ENCODE results near the gene AKAP13. TPM values are rescaled to one million over a fixed set of nuclear protein-coding genes. Genes with fewer than 3 reads are reported as not detected.

Gene AKAP13
- polyA plus RNA-seq, 3 donors, result 47.9 to 99.7 (median 92.6) TPM

DNA sequence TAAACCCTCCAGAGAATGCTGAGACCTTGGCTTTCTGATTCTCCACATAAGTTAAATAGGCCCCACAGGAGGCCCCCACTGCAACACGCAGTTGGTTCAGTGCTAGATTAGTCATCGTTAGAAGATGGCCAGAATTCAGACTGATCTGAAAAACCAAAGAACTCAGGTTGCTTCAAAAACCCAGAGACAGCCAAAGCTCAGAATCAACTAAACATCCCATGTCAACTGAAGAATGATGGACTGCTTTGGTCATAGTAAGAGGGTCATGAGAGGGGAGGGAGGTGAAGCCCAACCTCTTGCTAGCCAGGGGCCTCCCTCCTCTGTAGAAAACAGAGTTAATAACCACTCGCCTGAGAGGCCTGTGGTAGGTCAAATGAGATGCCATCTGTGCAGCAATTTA is 93.1 kb downstream of the AKAP13 start:
- Histone ChIP-seq H3K27ac (ENCODE audit: low read depth in 1 of 2, low read length in 2 of 2) (no peak overlapping the region), H3K79me2 (ENCODE audit: insufficient read depth, low read length) (peaks cover 19% of the 10 kb centered on the region), H3K4me2 (replicated peaks; ENCODE audit: extremely low read depth, low read length, poor library complexity, severe bottlenecking) (no peak overlapping the region), H3K4me1 (ENCODE audit: control insufficient read depth in 1 of 2, insufficient read depth in 2 of 2, low read length in 2 of 2) (peaks cover 11% of the 10 kb centered on the region in 2 donors), H3K4me3 (replicated peaks in 1 of 3; ENCODE audit: low read depth in 2 of 3, low read length in 3 of 3) (no peak overlapping the region), H4K20me1 (ENCODE audit: insufficient read depth, low read length) (peaks cover 5% of the 10 kb centered on the region), H2AFZ (ENCODE audit: insufficient read depth, low read depth, low read length, poor library complexity, severe bottlenecking) (no peak overlapping the region), H3K27me3 (ENCODE audit: control insufficient read depth in 2 of 2, insufficient read depth in 2 of 2, low read length in 2 of 2) (no peaks in the 10 kb centered on the region), H3K9ac (ENCODE audit: insufficient read depth, low read length, poor library complexity, severe bottlenecking) (no peak overlapping the region), H3K9me3 (replicated peaks in 1 of 2; ENCODE audit: control insufficient read depth in 1 of 2, insufficient read depth in 1 of 2, low read length in 2 of 2) (no peaks in the 10 kb centered on the region), H3K36me3 (replicated peaks in 1 of 2; ENCODE audit: control insufficient read depth in 1 of 2, insufficient read depth in 2 of 2, low read length in 2 of 2) (no peaks in the 10 kb centered on the region)
- Mint-ChIP-seq H3K9me3 (no peaks in the 10 kb centered on the region), H3K4me3 (no peak overlapping the region), H3K27me3 (ENCODE audit: low read depth in 3 of 3) (peaks cover 0 to 2% (median 2%) of the 10 kb centered on the region in 3 donors), H3K4me1 (peaks cover 23% of the 10 kb centered on the region), H3K27ac (no peak overlapping the region), H3K36me3 (peaks cover 0 to 2% of the 10 kb centered on the region in 2 donors)
- TF ChIP-seq, protein P1, sequence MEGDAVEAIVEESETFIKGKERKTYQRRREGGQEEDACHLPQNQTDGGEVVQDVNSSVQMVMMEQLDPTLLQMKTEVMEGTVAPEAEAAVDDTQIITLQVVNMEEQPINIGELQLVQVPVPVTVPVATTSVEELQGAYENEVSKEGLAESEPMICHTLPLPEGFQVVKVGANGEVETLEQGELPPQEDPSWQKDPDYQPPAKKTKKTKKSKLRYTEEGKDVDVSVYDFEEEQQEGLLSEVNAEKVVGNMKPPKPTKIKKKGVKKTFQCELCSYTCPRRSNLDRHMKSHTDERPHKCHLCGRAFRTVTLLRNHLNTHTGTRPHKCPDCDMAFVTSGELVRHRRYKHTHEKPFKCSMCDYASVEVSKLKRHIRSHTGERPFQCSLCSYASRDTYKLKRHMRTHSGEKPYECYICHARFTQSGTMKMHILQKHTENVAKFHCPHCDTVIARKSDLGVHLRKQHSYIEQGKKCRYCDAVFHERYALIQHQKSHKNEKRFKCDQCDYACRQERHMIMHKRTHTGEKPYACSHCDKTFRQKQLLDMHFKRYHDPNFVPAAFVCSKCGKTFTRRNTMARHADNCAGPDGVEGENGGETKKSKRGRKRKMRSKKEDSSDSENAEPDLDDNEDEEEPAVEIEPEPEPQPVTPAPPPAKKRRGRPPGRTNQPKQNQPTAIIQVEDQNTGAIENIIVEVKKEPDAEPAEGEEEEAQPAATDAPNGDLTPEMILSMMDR (IDR thresholded peaks at IDR 0.05), result no peak
- intact Hi-C loops (cut with micrococcal nuclease), result loop anchor here in 1 of 2 donors (10.0 kb wide), 1 partner anchor 49 kb away; no protein-coding TSS in a partner anchor
- WGBS (ENCODE audit: insufficient coverage), result 57% methylated on average over 1 of the region's 3 CpGs
- DNase-seq, result no peak

DNA sequence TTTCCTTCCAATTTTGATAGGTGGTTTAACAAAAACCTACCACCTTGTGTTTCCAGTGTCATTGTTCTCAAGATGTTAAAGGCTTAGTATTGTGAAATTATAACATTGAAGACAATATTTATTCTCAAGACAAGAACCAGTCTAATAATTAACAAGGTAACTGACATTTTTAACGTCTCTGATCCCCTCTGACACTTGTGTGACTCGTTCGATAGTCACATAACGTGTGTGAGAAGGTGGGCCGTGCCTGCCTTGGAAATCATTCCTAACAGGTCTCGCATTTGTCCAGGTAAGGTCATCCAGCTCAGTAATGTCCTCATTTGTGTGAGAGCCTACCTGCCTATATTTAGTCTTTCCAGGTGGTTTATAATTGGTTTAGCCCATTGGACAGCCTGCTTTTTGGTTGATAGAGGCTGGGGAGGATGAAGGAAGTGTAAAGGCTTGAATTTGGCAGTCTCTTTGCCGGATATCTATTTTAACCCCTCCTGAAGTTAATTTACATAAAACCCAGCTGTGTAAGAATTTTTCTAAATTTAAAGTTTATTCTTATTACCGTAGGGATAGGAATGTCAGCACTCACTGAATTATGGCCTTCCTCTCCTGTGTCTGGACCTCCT is 94.4 kb downstream of the AKAP13 start:
- no peak overlapping the region for H3K4me2 ChIP-seq (replicated peaks; ENCODE audit: extremely low read depth, low read length, poor library complexity, severe bottlenecking)
- peaks cover 11% of the 10 kb centered on the region in 2 donors for H3K4me1 ChIP-seq (ENCODE audit: control insufficient read depth in 1 of 2, insufficient read depth in 2 of 2, low read length in 2 of 2)
- no peak overlapping the region for H3K27ac ChIP-seq (ENCODE audit: low read depth in 1 of 2, low read length in 2 of 2)
- 79% methylated on average over 6 of the region's 8 CpGs for WGBS (ENCODE audit: insufficient coverage)
- H3K9me3 ChIP-seq (replicated peaks in 1 of 2; ENCODE audit: control insufficient read depth in 1 of 2, insufficient read depth in 1 of 2, low read length in 2 of 2), result no peaks in the 10 kb centered on the region
- intact Hi-C loops (cut with micrococcal nuclease), result loop anchor here in 1 of 2 donors (10.0 kb wide), 1 partner anchor 50 kb away; no protein-coding TSS in a partner anchor
- H3K36me3 ChIP-seq (replicated peaks in 1 of 2; ENCODE audit: control insufficient read depth in 1 of 2, insufficient read depth in 2 of 2, low read length in 2 of 2), result no peaks in the 10 kb centered on the region
- peaks cover 16% of the 10 kb centered on the region for H3K79me2 ChIP-seq (ENCODE audit: insufficient read depth, low read length)
- H2AFZ ChIP-seq (ENCODE audit: insufficient read depth, low read depth, low read length, poor library complexity, severe bottlenecking), result no peak overlapping the region
- no peak overlapping the region for H3K9ac ChIP-seq (ENCODE audit: insufficient read depth, low read length, poor library complexity, severe bottlenecking)
- no peak for DNase-seq
- TF ChIP-seq, protein P1 (IDR thresholded peaks at IDR 0.05), result no peak
- H3K27me3 Mint-ChIP-seq (ENCODE audit: low read depth in 3 of 3), result peaks cover 0 to 2% (median 2%) of the 10 kb centered on the region in 3 donors
- no peaks in the 10 kb centered on the region for H4K20me1 ChIP-seq (ENCODE audit: insufficient read depth, low read length)
- H3K9me3 Mint-ChIP-seq, result no peaks in the 10 kb centered on the region
- H3K4me1 Mint-ChIP-seq, result peaks cover 26% of the 10 kb centered on the region
- peak overlapping the region in 2 of 7 donors; percentile 26 to 68 for H3K27ac Mint-ChIP-seq
- no peaks in the 10 kb centered on the region for H3K27me3 ChIP-seq (ENCODE audit: control insufficient read depth in 2 of 2, insufficient read depth in 2 of 2, low read length in 2 of 2)
- H3K36me3 Mint-ChIP-seq, result peaks cover 0 to 3% of the 10 kb centered on the region in 2 donors
- no peak overlapping the region for H3K4me3 Mint-ChIP-seq
- H3K4me3 ChIP-seq (replicated peaks in 1 of 3; ENCODE audit: low read depth in 2 of 3, low read length in 3 of 3), result no peak overlapping the region
